ENCODE data around the gene CYP39A1. TPM values are rescaled to one million over a fixed set of nuclear protein-coding genes. Genes with fewer than 3 reads are reported as not detected.

CYP39A1 gene
- total and polyA plus RNA-seq, 7 donors, result 0.34 to 2.0 (median 0.63) TPM

DNA sequence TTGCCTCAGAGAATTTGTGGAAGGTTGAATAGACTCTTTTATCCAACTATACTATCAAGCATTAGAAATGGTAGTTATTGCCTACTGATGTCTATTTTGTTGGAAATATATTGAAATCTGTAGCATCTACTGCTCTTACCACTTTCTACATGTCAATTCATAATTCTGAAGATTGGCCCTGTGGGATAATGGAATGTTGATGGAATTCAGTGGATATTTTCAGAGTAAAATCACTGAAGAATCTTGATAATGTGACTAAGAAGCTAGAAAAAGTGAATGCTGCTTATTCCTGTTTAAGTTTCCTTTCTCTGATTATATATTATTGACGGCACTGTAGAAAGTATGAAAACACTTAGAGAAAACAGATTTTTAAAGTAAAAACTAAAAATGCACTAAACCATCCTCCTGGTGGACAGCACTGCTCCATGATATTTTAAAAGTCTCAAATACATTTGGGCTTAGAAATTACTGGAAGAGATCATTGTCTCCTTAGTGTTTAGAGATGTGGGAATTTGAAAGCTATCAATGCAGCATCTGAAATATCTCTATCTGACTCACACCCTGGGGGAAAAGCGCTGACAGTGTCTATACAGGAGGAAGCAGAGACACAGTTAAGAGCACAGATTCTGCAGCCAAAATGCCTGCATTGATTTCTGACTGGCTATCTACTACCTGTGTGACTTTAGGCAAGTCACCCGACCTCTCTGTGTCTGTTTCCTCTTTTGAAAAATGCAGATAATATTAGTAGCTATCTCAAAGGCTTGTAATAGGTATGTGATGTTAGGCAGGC lies 123.5 kb downstream of the CYP39A1 start:
- ATAC-seq (no peak), DNase-seq (no peak)
- Histone ChIP-seq H3K27me3 (ENCODE audit: insufficient read depth in 3 of 3, low read length in 2 of 3) (no peaks in the 10 kb centered on the region), H3K9me3 (no peaks in the 10 kb centered on the region), H3K4me1 (no peaks in the 10 kb centered on the region), H3K36me3 (ENCODE audit: insufficient read depth in 1 of 2, low read depth in 1 of 2) (no peaks in the 10 kb centered on the region), H3K4me3 (no peak overlapping the region), H3K27ac (no peak overlapping the region)
- intact Hi-C loops (cut with DNase I), result no loop called here
- WGBS, 3 donors, result 79 to 87% (median 80%) methylated on average over 3 of the region's 3 CpGs
- TF ChIP-seq, protein P1, sequence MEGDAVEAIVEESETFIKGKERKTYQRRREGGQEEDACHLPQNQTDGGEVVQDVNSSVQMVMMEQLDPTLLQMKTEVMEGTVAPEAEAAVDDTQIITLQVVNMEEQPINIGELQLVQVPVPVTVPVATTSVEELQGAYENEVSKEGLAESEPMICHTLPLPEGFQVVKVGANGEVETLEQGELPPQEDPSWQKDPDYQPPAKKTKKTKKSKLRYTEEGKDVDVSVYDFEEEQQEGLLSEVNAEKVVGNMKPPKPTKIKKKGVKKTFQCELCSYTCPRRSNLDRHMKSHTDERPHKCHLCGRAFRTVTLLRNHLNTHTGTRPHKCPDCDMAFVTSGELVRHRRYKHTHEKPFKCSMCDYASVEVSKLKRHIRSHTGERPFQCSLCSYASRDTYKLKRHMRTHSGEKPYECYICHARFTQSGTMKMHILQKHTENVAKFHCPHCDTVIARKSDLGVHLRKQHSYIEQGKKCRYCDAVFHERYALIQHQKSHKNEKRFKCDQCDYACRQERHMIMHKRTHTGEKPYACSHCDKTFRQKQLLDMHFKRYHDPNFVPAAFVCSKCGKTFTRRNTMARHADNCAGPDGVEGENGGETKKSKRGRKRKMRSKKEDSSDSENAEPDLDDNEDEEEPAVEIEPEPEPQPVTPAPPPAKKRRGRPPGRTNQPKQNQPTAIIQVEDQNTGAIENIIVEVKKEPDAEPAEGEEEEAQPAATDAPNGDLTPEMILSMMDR (IDR thresholded peaks at IDR 0.05), result no peak

- no peaks in the 10 kb centered on the region for H3K27me3 ChIP-seq (ENCODE audit: insufficient read depth in 3 of 3, low read length in 2 of 3)
- no peaks in the 10 kb centered on the region for H3K9me3 ChIP-seq
- H3K27ac ChIP-seq, result no peak overlapping the region
- WGBS, 3 donors, result 81 to 94% (median 90%) methylated on average over 2 of the region's 2 CpGs
- TF ChIP-seq, protein P1 (IDR thresholded peaks at IDR 0.05), result no peak
- ATAC-seq (no peak), DNase-seq (no peak)
- no peaks in the 10 kb centered on the region for H3K36me3 ChIP-seq (ENCODE audit: insufficient read depth in 1 of 2, low read depth in 1 of 2)
- H3K4me1 ChIP-seq, result no peaks in the 10 kb centered on the region
- intact Hi-C loops (cut with DNase I), result no loop called here
- H3K4me3 ChIP-seq, result no peak overlapping the region
Measured at GRCh38 chr6:46526607-46527006, 126.0 kb downstream of the CYP39A1 start.

- Histone ChIP-seq H3K4me3 (no peak overlapping the region), H3K9me3 (no peaks in the 10 kb centered on the region), H3K27ac (no peak overlapping the region), H3K27me3 (ENCODE audit: insufficient read depth in 3 of 3, low read length in 2 of 3) (no peaks in the 10 kb centered on the region), H3K36me3 (ENCODE audit: insufficient read depth in 1 of 2, low read depth in 1 of 2) (no peaks in the 10 kb centered on the region), H3K4me1 (no peaks in the 10 kb centered on the region)
- DNase-seq (no peak), ATAC-seq (no peak)
- TF ChIP-seq, protein P1 (IDR thresholded peaks at IDR 0.05), result no peak
- intact Hi-C loops (cut with DNase I), result no loop called here
Measured at GRCh38 chr6:46525583-46525982, 127.0 kb downstream of the CYP39A1 start.

GRCh38 chr6:46521464-46521971 lies 131.1 kb downstream of the CYP39A1 start:
- TF ChIP-seq, protein P1 (IDR thresholded peaks at IDR 0.05), result no peak

DNA sequence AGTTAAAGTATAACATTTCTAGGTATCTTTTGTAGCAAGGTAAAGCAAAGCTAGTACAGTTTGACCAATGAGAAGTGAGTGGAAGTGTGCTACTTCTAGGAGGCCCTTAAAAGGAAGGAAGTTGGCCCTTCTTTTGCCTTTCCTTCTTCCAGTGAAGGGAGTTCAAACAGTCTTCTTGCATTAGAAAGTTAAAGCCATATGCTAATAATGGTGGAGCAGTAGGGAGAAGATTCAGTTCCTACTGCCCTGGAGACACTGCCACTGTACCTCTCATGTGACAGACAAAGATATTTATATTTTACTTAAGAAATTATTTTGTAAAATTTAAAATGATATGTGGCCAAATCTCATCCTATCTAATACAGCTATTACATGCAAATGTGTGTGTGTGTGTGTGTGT lies 135.4 kb downstream of the CYP39A1 start:
- H3K4me1 ChIP-seq, result no peaks in the 10 kb centered on the region

More at GRCh38 chr6:46521464-46521971, 131.1 kb downstream of the CYP39A1 start:
- intact Hi-C loops (cut with DNase I), result no loop called here
- no peaks in the 10 kb centered on the region for H3K36me3 ChIP-seq (ENCODE audit: insufficient read depth in 1 of 2, low read depth in 1 of 2)
- no peak overlapping the region for H3K27ac ChIP-seq
- H3K9me3 ChIP-seq, result no peaks in the 10 kb centered on the region
- no peak for DNase-seq
- ATAC-seq, result no peak
- H3K4me1 ChIP-seq, result no peaks in the 10 kb centered on the region
- H3K4me3 ChIP-seq, result no peak overlapping the region
- no peaks in the 10 kb centered on the region for H3K27me3 ChIP-seq (ENCODE audit: insufficient read depth in 3 of 3, low read length in 2 of 3)

More for the DNA sequence above, 135.4 kb downstream of the CYP39A1 start:
- no peak overlapping the region for H3K27ac ChIP-seq
- no peaks in the 10 kb centered on the region for H3K36me3 ChIP-seq (ENCODE audit: insufficient read depth in 1 of 2, low read depth in 1 of 2)
- intact Hi-C loops (cut with DNase I), result no loop called here
- no peaks in the 10 kb centered on the region for H3K27me3 ChIP-seq (ENCODE audit: insufficient read depth in 3 of 3, low read length in 2 of 3)
- no peak for ATAC-seq
- TF ChIP-seq, protein P1 (IDR thresholded peaks at IDR 0.05), result no peak
- H3K4me3 ChIP-seq, result no peak overlapping the region
- DNase-seq, result no peak
- H3K9me3 ChIP-seq, result no peaks in the 10 kb centered on the region

Measured in psoas muscle (tissue), 8 donors.